Activated naive CD4-positive, alpha-beta T cell treated with anti-CD3 and anti-CD28 coated beads, Interleukin-2, amount 50 U/mL, for 72 hours (primary cell): Measurements from ENCODE around the gene IMMP2L. TPM values are rescaled to one million over a fixed set of nuclear protein-coding genes. Genes with fewer than 3 reads are reported as not detected.

Source experiments
- ATAC-seq, 2 donors: fragments of 150-1000 bp; cut with Tn5 transposase; 2 replicates each; pipeline ENCODE4 v1.10.0; 2021; ENCODE audit warnings: mild to moderate bottlenecking in 2 of 2, moderate library complexity in 2 of 2
- DNase-seq, 2 donors: peaks; one replicate each; pipeline ENCODE4 v3.0.0; 2021 to 2022; ENCODE audit warnings: low spot score in 2 of 2
- H3K27ac Mint-ChIP-seq, 2 donors: one replicate each; pipeline ENCODE4 v1.8.0; 2022; ENCODE audit warnings: mild to moderate bottlenecking in 2 of 2, mixed read lengths in 2 of 2
- H3K36me3 Mint-ChIP-seq, 2 donors: one replicate each; pipeline ENCODE4 v1.8.0; 2022; ENCODE audit warnings: mixed read lengths in 2 of 2
- H3K9me3 Mint-ChIP-seq, 2 donors: one replicate each; pipeline ENCODE4 v1.8.0; 2022; ENCODE audit warnings: mixed read lengths in 2 of 2
- total RNA-seq, 2 donors: library from RNA; stranded (reverse); gene quantifications; one replicate each; pipeline ENCODE4 v1.2.3, GENCODE V29; 2022

Gene IMMP2L
- total RNA-seq, 2 donors from 2014 or later, result 11.8 to 18.2 TPM

- DNase-seq, result no peak
- peaks cover 0 to 37% of the 10 kb centered on the region in 2 donors for H3K36me3 Mint-ChIP-seq
- no peaks in the 10 kb centered on the region for H3K9me3 Mint-ChIP-seq
- peak; percentile 66 to 67 for ATAC-seq
- H3K27ac Mint-ChIP-seq, result peak overlapping the region in 1 of 2 donors; percentile 74
Observed at GRCh38 chr7:111101856-111102646, 460.2 kb downstream of the IMMP2L start.

GRCh38 chr7:111098926-111099250, 463.4 kb downstream of the IMMP2L start:
- H3K27ac Mint-ChIP-seq, result peak overlapping the region in 1 of 2 donors; percentile 37
- ATAC-seq, result no peak

GRCh38 chr7:111098011-111098925, 464.0 kb downstream of the IMMP2L start:
- Mint-ChIP-seq H3K9me3 (no peaks in the 10 kb centered on the region), H3K36me3 (peaks cover 11 to 17% of the 10 kb centered on the region in 2 donors), H3K27ac (peak overlapping the region; percentile 37 to 41)
- ATAC-seq (peak; percentile 67 to 70), DNase-seq (peak in 1 of 2 donors; percentile 47)

More at GRCh38 chr7:111098926-111099250, 463.4 kb downstream of the IMMP2L start:
- Mint-ChIP-seq H3K36me3 (peaks cover 11 to 17% of the 10 kb centered on the region in 2 donors), H3K9me3 (no peaks in the 10 kb centered on the region)
- DNase-seq, result no peak

- peaks cover 6 to 28% of the 10 kb centered on the region in 2 donors for H3K36me3 Mint-ChIP-seq
- ATAC-seq, result no peak
Observed at GRCh38 chr7:111096997-111097396, 465.3 kb downstream of the IMMP2L start.

GRCh38 chr7:111094419-111094818, 467.9 kb downstream of the IMMP2L start:
- peak overlapping the region; percentile 90 to 98 for H3K27ac Mint-ChIP-seq
- no peaks in the 10 kb centered on the region for H3K9me3 Mint-ChIP-seq
- DNase-seq (no peak), ATAC-seq (peak; percentile 5 to 44)
- H3K36me3 Mint-ChIP-seq, result peaks cover 4 to 42% of the 10 kb centered on the region in 2 donors

More at GRCh38 chr7:111096997-111097396, 465.3 kb downstream of the IMMP2L start:
- DNase-seq, result no peak
- Mint-ChIP-seq H3K9me3 (no peaks in the 10 kb centered on the region), H3K27ac (no peak overlapping the region)

- Mint-ChIP-seq H3K9me3 (no peaks in the 10 kb centered on the region), H3K27ac (peak overlapping the region; percentile 90 to 98), H3K36me3 (peaks cover 4 to 42% of the 10 kb centered on the region in 2 donors)
- ATAC-seq (peak; percentile 16 to 26), DNase-seq (no peak)
Observed at GRCh38 chr7:111093496-111093895, 468.8 kb downstream of the IMMP2L start.

GRCh38 chr7:111092406-111093236, 469.7 kb downstream of the IMMP2L start:
- peaks cover 4 to 42% of the 10 kb centered on the region in 2 donors for H3K36me3 Mint-ChIP-seq
- no peak for DNase-seq
- ATAC-seq, result peak; percentile 37 to 39
- H3K9me3 Mint-ChIP-seq, result no peaks in the 10 kb centered on the region
- H3K27ac Mint-ChIP-seq, result peak overlapping the region; percentile 90 to 98

GRCh38 chr7:111091593-111092358, 470.5 kb downstream of the IMMP2L start:
- H3K36me3 Mint-ChIP-seq, result peaks cover 4 to 42% of the 10 kb centered on the region in 2 donors
- DNase-seq (no peak), ATAC-seq (peak in 1 of 2 donors; percentile 14)
- peak overlapping the region; percentile 60 to 98 for H3K27ac Mint-ChIP-seq
- no peaks in the 10 kb centered on the region for H3K9me3 Mint-ChIP-seq

- Mint-ChIP-seq H3K27ac (peak within 1 kb of the TSS; percentile 84 to 98), H3K9me3 (no peaks in the 10 kb centered on the region), H3K36me3 (peaks cover 4 to 42% of the 10 kb centered on the region in 2 donors)
- DNase-seq (peak; percentile 42 to 65), ATAC-seq (peak; percentile 67 to 82)
Observed at GRCh38 chr7:111090846-111091245, 471.4 kb downstream of the IMMP2L start, which contains the start of gene LRRN3. LRRN3 (plus strand) TSS chr7:111091127; CDS start chr7:111122773, 31,646 bp downstream.

- no peak for DNase-seq
- H3K36me3 Mint-ChIP-seq, result peaks cover 4 to 42% of the 10 kb centered on the region in 2 donors
- peak overlapping the region; percentile 14 to 98 for H3K27ac Mint-ChIP-seq
- H3K9me3 Mint-ChIP-seq, result no peaks in the 10 kb centered on the region
- no peak for ATAC-seq
Observed at GRCh38 chr7:111089822-111090426, 472.4 kb downstream of the IMMP2L start.

GRCh38 chr7:111088328-111088727, 474.0 kb downstream of the IMMP2L start:
- Mint-ChIP-seq H3K27ac (peak overlapping the region in 1 of 2 donors; percentile 95), H3K36me3 (peaks cover 4 to 26% of the 10 kb centered on the region in 2 donors), H3K9me3 (no peaks in the 10 kb centered on the region)
- no peak for ATAC-seq
- no peak for DNase-seq

GRCh38 chr7:111086532-111086931, 475.8 kb downstream of the IMMP2L start:
- H3K27ac Mint-ChIP-seq, result peak overlapping the region; percentile 83 to 95
- no peak for DNase-seq
- peaks cover 4 to 9% of the 10 kb centered on the region in 2 donors for H3K36me3 Mint-ChIP-seq
- ATAC-seq, result peak; percentile 33 to 46
- H3K9me3 Mint-ChIP-seq, result no peaks in the 10 kb centered on the region

GRCh38 chr7:111085356-111085755, 476.9 kb downstream of the IMMP2L start:
- Mint-ChIP-seq H3K36me3 (no peaks in the 10 kb centered on the region), H3K9me3 (no peaks in the 10 kb centered on the region), H3K27ac (peak overlapping the region in 1 of 2 donors; percentile 95)
- DNase-seq (no peak), ATAC-seq (no peak)

- peak; percentile 86 to 91 for ATAC-seq
- H3K27ac Mint-ChIP-seq, result peak overlapping the region; percentile 85 to 95
- H3K36me3 Mint-ChIP-seq, result no peaks in the 10 kb centered on the region
- H3K9me3 Mint-ChIP-seq, result no peaks in the 10 kb centered on the region
- peak; percentile 34 to 60 for DNase-seq
Observed at GRCh38 chr7:111083413-111083812, 478.9 kb downstream of the IMMP2L start.

GRCh38 chr7:111082351-111082750, 479.9 kb downstream of the IMMP2L start:
- H3K27ac Mint-ChIP-seq, result peak overlapping the region; percentile 85 to 95
- H3K36me3 Mint-ChIP-seq, result no peaks in the 10 kb centered on the region
- H3K9me3 Mint-ChIP-seq, result no peaks in the 10 kb centered on the region
- ATAC-seq (peak in 1 of 2 donors; percentile 61), DNase-seq (no peak)
